ENCODE results near the gene NRG4. TPM values are rescaled to one million over a fixed set of nuclear protein-coding genes. Genes with fewer than 3 reads are reported as not detected.
A peak's percentile ranks its signal among the peaks of the same experiment; 100 is the strongest.

Gene NRG4
- total RNA-seq, 1 experiment from 2014 or later: 0.95 TPM

DNA sequence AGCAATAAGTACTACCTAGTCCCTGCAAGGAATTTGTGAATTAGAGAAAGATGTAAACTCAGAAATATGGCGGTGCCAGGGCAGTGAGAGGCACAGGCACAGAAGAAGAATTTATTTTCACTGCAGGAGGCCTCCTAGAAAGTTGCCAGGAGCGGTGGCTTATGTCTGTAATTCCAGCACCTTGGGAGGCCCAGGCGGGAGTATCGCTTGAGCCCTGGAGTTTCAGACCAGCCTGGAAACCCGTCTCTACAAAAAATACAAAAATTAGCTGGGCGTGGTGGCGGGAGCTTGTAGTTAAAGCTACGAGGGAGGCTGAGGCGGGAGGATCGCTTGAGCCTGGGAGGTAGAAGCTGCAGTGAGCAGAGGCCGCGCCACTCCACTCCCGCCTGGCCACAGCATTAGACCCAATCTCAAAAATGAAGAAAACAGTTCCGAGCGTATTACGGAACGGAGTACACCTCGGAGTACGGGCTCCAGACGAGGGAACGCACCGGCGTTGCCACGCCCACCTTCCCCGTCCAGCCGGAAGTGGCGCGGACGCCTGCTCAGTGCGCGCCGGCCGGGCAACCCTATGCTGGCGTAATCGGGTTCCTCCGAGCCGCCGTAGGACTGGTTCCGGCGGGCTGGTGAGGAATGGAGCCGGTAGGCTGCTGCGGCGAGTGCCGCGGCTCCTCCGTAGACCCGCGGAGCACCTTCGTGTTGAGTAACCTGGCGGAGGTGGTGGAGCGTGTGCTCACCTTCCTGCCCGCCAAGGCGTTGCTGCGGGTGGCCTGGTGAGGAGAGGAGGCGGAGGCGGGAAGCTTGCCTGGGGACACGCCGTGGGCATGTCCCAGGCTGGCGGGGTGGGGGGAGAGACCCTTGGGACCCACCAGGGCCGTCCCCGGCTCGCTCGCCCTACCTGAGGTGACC, 108.6 kb downstream of the NRG4 start, which contains the start of gene FBXO22:
FBXO22 (plus strand) TSS at position 548 of the 909 bp plus-strand sequence; CDS start at position 634, 86 bp downstream.
- H3K36me3 Mint-ChIP-seq (ENCODE audit: insufficient read depth, unreplicated experiment): peaks cover 37% of the 10 kb centered on the region
- ChIA-PET CTCF (interaction anchor here (0.9 to 1.1 kb wide), 3 partner anchors 26 to 303 kb away, joined by 3 to 4 read pairs (median 3); no protein-coding TSS in a partner anchor), POLR2A (interaction anchor here (0.6 to 1.3 kb wide), 3 partner anchors 60 to 156 kb away, joined by 4 to 16 read pairs (median 5); partner anchors contain the start of genes TMEM266 and UBE2Q2)
- no peaks in the 10 kb centered on the region for H3K36me3 ChIP-seq (ENCODE audit: control insufficient read depth, insufficient read depth, low read length)
- intact Hi-C loops (cut with micrococcal nuclease; ENCODE audit: unreplicated experiment): loop anchor here (2.0 to 5.0 kb wide), 3 partner anchors 17 to 91 kb away; partner anchors contain the start of gene UBE2Q2
- peak within 1 kb of the TSS; percentile 98 for H3K27ac Mint-ChIP-seq (ENCODE audit: unreplicated experiment)
- BruUV-seq (replicated peaks): TSS peak; percentile 89
- H3K4me3 ChIP-seq (ENCODE audit: low read depth, low read length): peak within 1 kb of the TSS; percentile 83
- H3K27me3 ChIP-seq (replicated peaks; ENCODE audit: control insufficient read depth, insufficient read depth, low read length): no peaks in the 10 kb centered on the region
- peak within 1 kb of the TSS; percentile 99 for H3K4me3 Mint-ChIP-seq (ENCODE audit: unreplicated experiment)
- no peaks in the 10 kb centered on the region for H3K9me3 ChIP-seq
- H3K4me1 Mint-ChIP-seq (ENCODE audit: low read depth, unreplicated experiment): peaks cover 10% of the 10 kb centered on the region
- peaks cover 17% of the 10 kb centered on the region for H3K4me1 ChIP-seq
- TF ChIP-seq, protein P1, sequence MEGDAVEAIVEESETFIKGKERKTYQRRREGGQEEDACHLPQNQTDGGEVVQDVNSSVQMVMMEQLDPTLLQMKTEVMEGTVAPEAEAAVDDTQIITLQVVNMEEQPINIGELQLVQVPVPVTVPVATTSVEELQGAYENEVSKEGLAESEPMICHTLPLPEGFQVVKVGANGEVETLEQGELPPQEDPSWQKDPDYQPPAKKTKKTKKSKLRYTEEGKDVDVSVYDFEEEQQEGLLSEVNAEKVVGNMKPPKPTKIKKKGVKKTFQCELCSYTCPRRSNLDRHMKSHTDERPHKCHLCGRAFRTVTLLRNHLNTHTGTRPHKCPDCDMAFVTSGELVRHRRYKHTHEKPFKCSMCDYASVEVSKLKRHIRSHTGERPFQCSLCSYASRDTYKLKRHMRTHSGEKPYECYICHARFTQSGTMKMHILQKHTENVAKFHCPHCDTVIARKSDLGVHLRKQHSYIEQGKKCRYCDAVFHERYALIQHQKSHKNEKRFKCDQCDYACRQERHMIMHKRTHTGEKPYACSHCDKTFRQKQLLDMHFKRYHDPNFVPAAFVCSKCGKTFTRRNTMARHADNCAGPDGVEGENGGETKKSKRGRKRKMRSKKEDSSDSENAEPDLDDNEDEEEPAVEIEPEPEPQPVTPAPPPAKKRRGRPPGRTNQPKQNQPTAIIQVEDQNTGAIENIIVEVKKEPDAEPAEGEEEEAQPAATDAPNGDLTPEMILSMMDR (IDR thresholded peaks at IDR 0.05; ENCODE audit: insufficient read depth in 1 of 2, low read depth in 1 of 2, low read length in 1 of 2, severe bottlenecking in 1 of 2, unreplicated experiment in 1 of 2): no peak
- no peaks in the 10 kb centered on the region for H3K27me3 Mint-ChIP-seq (ENCODE audit: insufficient read depth, unreplicated experiment)
- no peaks in the 10 kb centered on the region for H3K9me3 Mint-ChIP-seq (ENCODE audit: unreplicated experiment)
- peak; percentile 89 to 94 for DNase-seq

- H3K4me3 Mint-ChIP-seq (ENCODE audit: unreplicated experiment): peak overlapping the region; percentile 99
Observed at GRCh38 chr15:75902129-75902557, 110.1 kb downstream of the NRG4 start.

GRCh38 chr15:75900577-75900976, 111.6 kb downstream of the NRG4 start:
- Mint-ChIP-seq H3K27ac (ENCODE audit: unreplicated experiment) (no peak overlapping the region), H3K9me3 (ENCODE audit: unreplicated experiment) (no peaks in the 10 kb centered on the region), H3K27me3 (ENCODE audit: insufficient read depth, unreplicated experiment) (no peaks in the 10 kb centered on the region), H3K36me3 (ENCODE audit: insufficient read depth, unreplicated experiment) (peaks cover 48% of the 10 kb centered on the region), H3K4me3 (ENCODE audit: unreplicated experiment) (no peak overlapping the region), H3K4me1 (ENCODE audit: low read depth, unreplicated experiment) (peaks cover 10% of the 10 kb centered on the region)
- Histone ChIP-seq H3K9me3 (no peaks in the 10 kb centered on the region), H3K4me1 (peaks cover 17% of the 10 kb centered on the region), H3K36me3 (ENCODE audit: control insufficient read depth, insufficient read depth, low read length) (no peaks in the 10 kb centered on the region), H3K27me3 (replicated peaks; ENCODE audit: control insufficient read depth, insufficient read depth, low read length) (no peaks in the 10 kb centered on the region), H3K4me3 (ENCODE audit: low read depth, low read length) (no peak overlapping the region)
- DNase-seq: no peak
- ChIA-PET POLR2A (no interaction called here), CTCF (no interaction called here)
- no TSS peak for BruUV-seq (replicated peaks)
- intact Hi-C loops (cut with micrococcal nuclease; ENCODE audit: unreplicated experiment): loop anchor here (5.0 kb wide), 2 partner anchors 58 to 88 kb away; partner anchors contain the start of gene UBE2Q2
- TF ChIP-seq, protein P1 (IDR thresholded peaks at IDR 0.05; ENCODE audit: insufficient read depth in 1 of 2, low read depth in 1 of 2, low read length in 1 of 2, severe bottlenecking in 1 of 2, unreplicated experiment in 1 of 2): no peak

More at GRCh38 chr15:75902129-75902557, 110.1 kb downstream of the NRG4 start:
- Mint-ChIP-seq H3K36me3 (ENCODE audit: insufficient read depth, unreplicated experiment) (peaks cover 43% of the 10 kb centered on the region), H3K4me1 (ENCODE audit: low read depth, unreplicated experiment) (peaks cover 10% of the 10 kb centered on the region), H3K9me3 (ENCODE audit: unreplicated experiment) (no peaks in the 10 kb centered on the region), H3K27ac (ENCODE audit: unreplicated experiment) (peak overlapping the region; percentile 98), H3K27me3 (ENCODE audit: insufficient read depth, unreplicated experiment) (no peaks in the 10 kb centered on the region)
- TF ChIP-seq, protein P1 (IDR thresholded peaks at IDR 0.05; ENCODE audit: insufficient read depth in 1 of 2, low read depth in 1 of 2, low read length in 1 of 2, severe bottlenecking in 1 of 2, unreplicated experiment in 1 of 2): no peak
- Histone ChIP-seq H3K36me3 (ENCODE audit: control insufficient read depth, insufficient read depth, low read length) (no peaks in the 10 kb centered on the region), H3K27me3 (replicated peaks; ENCODE audit: control insufficient read depth, insufficient read depth, low read length) (no peaks in the 10 kb centered on the region), H3K4me1 (peaks cover 17% of the 10 kb centered on the region), H3K4me3 (ENCODE audit: low read depth, low read length) (no peak overlapping the region), H3K9me3 (no peaks in the 10 kb centered on the region)
- BruUV-seq (replicated peaks): no TSS peak
- DNase-seq: peak; percentile 53 to 68
- intact Hi-C loops (cut with micrococcal nuclease; ENCODE audit: unreplicated experiment): loop anchor here (2.0 to 5.0 kb wide), 3 partner anchors 15 to 90 kb away; partner anchors contain the start of gene UBE2Q2
- ChIA-PET CTCF (interaction anchor here (0.9 to 1.3 kb wide), 2 partner anchors 26 to 92 kb away, joined by 3 read pairs; no protein-coding TSS in a partner anchor), POLR2A (no interaction called here)
